Measurements from ENCODE around the gene LMOD1.
"Not testable (repeated sequence)": the region's sequence is repeated elsewhere in the genome, so short reads cannot be mapped to it uniquely, and the experiment has no call there.

LMOD1 gene

DNA sequence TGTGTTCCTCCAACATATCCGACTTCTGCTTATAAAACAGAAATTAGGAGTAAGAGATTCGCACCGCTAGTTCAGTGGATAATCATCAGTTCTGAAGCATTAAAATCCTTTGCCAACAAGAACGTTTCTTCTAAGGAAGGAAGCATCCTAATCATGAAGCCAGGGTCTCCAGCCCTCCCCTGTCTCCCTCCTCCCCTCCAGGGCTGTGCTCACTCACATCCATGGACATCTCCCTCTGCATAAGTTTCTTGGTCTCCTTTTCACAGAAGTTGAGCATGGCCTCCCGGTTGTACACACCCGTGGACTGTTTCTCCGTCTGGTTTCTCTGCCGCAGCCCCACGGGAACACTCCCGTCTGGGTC is 505 bp downstream of the LMOD1 start:
- FAIRE-seq, result no peak

GRCh38 chr1:201945157-201945556 is 1.2 kb downstream of the LMOD1 start:
- no peak for FAIRE-seq

- FAIRE-seq, result no peak
These were observed 1.7 kb downstream of the LMOD1 start for GRCh38 chr1:201944639-201945038.

DNA sequence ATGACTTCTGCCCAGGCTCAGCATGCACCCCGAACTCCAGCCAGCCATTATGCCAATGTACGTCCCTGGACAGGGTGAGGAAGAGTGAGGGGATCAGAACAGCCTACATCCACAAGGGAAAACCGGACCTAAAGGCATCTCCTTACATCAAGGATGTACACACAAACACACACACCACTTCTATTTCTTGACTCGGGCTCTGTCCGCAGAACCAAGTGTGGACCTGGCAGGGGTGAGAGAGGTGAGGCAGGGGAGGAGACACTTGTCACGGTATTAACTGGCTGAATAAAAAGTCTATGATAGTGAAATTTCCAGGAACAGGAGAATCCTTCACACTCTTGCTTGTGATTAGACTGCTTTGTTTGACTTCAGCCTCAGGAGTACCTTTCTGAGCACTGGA is 2.3 kb downstream of the LMOD1 start:
- FAIRE-seq, result no peak

- no peak for FAIRE-seq
These were observed 4.2 kb downstream of the LMOD1 start for GRCh38 chr1:201942129-201942495.

DNA sequence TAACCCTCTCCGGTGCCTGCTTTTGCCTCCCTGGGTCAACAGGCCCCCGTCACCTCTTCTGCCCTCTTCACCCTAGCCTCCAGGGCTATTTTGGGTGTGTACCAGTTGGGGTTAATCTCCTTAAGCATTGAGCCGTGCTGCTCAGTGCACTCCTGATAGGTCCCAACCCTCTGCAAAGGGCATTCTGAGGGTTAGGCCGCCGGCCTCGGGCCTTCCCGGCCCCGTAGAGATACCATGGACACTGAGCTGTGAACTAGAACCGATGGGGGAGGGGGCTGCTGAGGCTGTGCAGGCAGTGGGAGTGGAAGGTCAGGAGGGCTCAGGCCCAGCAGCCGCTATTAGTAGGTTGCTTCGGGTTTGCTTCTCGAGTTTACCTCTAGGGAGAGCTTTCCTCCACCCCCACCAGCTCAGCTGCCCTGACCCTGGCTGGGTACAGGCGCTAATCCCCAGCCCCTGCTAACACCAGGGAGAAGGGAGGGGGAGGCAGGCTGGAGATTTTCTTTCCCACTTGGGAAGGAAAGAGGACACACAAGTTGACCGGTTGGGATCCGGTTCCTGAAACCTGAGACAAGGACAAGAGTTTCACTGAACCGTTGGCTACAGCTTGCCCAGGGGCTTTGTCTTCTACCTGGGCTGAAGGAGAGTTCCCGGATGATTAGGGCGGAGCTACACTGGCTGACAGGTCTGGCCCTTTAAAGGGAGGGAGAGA is 4.8 kb downstream of the LMOD1 start:
- FAIRE-seq, result no peak

DNA sequence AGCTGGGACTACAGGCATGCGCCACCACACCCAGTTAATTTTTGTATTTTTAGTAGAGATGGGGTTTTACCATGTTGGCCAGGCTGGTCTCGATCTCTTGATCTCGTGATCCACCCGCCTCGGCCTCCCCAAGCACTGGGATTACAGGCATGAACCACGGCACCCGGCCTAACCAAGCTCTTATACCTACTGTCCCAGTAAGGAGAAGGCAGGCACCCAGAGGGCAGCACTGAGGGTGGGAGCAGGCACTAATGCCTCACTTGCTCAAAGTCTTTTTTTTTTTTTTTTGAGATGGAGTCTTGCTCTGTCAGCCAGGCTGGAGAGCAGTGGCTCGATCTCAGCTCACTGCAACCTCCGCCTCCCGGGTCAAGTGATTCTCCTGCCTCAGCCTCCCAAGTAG is 6.0 kb downstream of the LMOD1 start:
- FAIRE-seq, result not testable (repeated sequence)

DNA sequence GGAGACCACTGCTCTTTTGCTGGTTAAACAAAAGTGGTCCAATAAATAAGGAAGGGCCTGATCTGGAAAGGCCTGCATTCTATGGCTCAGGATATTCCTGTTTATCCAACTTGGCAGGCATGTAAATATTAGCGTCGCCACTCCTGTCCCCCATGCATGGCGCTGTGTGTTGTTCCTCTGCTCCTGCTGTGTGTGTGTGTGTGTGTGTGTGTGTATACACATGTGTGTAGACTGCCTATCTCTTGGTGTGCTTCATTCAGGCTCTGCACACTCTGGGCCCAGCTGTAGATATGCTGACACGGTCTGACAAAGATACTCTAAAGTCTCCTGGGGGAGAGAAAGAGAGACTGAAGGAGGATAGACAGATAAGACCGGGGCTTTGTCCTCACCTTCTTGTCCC is 6.8 kb downstream of the LMOD1 start:
- FAIRE-seq, result no peak

- no peak for FAIRE-seq
These were observed 7.2 kb downstream of the LMOD1 start for GRCh38 chr1:201939148-201939547.

DNA sequence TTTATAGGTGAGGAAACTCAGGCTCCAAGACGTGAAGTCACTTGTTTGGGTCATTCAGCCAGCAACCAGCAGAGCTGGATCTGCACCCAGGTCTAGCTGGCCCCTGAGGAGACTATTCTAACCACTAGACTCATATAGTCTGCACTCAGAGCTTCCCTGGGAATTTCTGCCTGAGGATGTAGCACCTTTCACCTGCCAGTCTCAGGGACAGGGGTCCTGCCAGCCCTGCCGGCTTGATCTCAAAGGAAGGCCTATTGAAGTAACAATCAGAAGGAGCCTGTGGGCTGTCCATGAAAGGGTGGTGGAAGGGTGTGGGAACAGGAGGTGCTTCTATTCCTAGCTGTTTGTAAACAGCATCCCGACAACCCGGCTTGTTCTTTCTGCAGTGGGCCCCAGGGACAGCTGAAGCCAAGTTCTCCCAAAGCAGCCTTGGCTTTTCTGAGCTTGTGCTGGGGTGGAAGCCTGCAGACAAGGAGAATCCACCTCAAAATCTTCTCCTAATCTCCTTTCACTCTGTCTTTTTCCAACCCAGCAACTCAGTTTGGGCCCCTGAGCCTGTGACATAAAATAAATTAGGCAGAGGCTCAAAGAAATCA is 7.8 kb downstream of the LMOD1 start:
- no peak for FAIRE-seq

DNA sequence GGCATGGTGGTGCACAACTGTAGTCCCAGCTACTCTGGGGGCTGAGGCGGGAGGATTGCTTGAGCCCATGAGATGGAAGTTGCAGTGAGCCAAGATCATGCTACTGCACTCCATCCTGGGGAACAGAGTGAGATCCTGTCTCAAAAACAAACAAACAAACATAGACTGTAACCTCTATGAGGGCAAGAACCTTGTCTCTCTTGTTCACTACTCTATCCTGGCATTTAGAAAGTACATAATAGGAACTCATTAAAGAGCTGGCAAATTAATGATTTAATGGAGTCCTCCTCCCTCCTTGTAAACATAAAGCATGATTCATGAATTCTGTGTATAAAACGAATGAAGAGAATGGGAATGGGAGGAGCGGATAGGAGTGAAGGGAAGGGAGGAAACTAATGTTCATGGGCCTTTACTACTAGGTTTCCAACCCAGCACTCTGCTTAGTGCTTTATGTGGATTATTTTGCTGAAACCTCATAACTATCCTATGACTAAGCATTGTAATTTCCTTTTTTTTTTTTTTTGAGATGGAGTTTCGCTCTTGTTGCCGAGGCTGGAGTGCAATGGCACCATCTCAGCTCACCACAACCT is 8.6 kb downstream of the LMOD1 start:
- FAIRE-seq, result no peak

GRCh38 chr1:201933840-201934430 is 12.4 kb downstream of the LMOD1 start:
- FAIRE-seq, result no peak

- no peak for FAIRE-seq
These were observed 15.5 kb downstream of the LMOD1 start for GRCh38 chr1:201930803-201931202.

- FAIRE-seq, result no peak
These were observed 16.2 kb downstream of the LMOD1 start for GRCh38 chr1:201930137-201930536.

- FAIRE-seq, result no peak
These were observed 18.1 kb downstream of the LMOD1 start for GRCh38 chr1:201928266-201928665.

- FAIRE-seq, result no peak
These were observed 20.2 kb downstream of the LMOD1 start for GRCh38 chr1:201925981-201926645.

DNA sequence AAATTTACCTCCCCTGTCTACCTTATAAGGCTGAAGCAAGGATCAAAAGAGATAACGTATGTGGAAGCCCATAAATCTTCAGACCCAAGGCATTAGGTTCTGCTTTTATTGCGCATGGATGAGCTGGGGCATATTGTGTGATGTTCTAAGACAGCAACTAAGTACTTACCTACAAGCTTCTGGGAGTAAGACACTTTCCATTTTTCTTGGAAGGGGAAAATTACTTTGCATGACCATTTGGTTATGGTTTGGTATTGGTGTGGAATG is 21.1 kb downstream of the LMOD1 start:
- FAIRE-seq, result no peak

GRCh38 chr1:201921952-201922558 is 24.3 kb downstream of the LMOD1 start:
- no peak for FAIRE-seq

- FAIRE-seq, result no peak
These were observed 28.0 kb downstream of the LMOD1 start for GRCh38 chr1:201918343-201918742.

GRCh38 chr1:201917362-201918033 is 28.9 kb downstream of the LMOD1 start:
- no peak for FAIRE-seq

- no peak for FAIRE-seq
These were observed 29.6 kb downstream of the LMOD1 start for GRCh38 chr1:201916649-201917249.

DNA sequence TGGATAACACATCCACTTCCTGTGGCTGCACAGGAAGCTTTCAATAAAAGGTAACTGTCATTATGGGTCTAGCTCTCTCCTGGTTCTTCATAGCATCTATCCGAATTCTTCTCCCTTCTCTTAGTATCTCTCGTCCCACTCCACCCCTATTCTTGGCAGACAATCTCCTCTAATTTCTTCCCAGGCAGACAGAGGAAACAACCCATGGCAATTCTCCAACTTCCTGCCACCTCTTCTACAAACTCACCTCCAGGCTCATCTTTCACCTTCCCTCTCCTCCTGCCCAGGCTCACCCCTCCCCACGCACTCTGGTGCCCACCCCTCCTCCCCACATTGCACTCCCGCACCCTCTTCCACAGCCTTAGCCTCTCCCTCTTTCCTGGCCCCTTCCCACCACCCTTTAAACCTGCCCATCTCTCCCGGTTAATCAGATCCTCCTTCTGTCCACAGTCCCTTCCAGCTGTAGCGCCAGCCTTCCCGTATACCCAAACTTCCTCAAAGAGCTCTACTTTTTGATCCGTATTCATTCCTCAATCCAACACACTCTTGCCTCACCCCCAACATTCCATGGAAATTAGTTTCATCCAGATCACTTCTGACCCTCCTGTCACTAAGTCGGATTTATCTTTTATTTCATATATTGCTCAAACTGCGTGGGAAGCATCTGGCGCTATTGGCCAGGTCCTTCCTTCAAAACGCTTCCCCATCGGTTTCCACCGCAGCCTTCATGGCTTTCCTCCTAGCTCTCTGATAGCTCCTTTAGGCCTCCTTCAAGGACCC is 31.7 kb downstream of the LMOD1 start:
- no peak for FAIRE-seq
